ENCODE measurements around the gene C14orf180. TPM values are rescaled to one million over a fixed set of nuclear protein-coding genes. Genes with fewer than 3 reads are reported as not detected.

The C14orf180 gene
- total RNA-seq, 5 donors from 2014 or later (not counting 1 experiment from before 2014, with no cell fraction given) = not detected

GRCh38 chr14:104582662-104583061, 3.1 kb downstream of the C14orf180 start:
- Histone ChIP-seq H3K36me3 (ENCODE audit: control insufficient read depth in 2 of 2, extremely low read depth in 1 of 2, insufficient read depth in 1 of 2, low read length in 1 of 2) (no peaks in the 10 kb centered on the region), H3K9me3 (no peaks in the 10 kb centered on the region), H3K27ac (ENCODE audit: low read length) (no peak overlapping the region), H3K27me3 (replicated peaks in 1 of 2; ENCODE audit: control insufficient read depth in 2 of 2, extremely low read depth in 1 of 2, insufficient read depth in 2 of 2, low read length in 1 of 2) (peaks cover 0 to 54% of the 10 kb centered on the region in 2 experiments), H3K4me1 (ENCODE audit: control insufficient read depth in 1 of 2, extremely low read depth in 1 of 2, insufficient read depth in 2 of 2, low read length in 2 of 2) (no peaks in the 10 kb centered on the region), H3K4me3 (ENCODE audit: control insufficient read depth in 1 of 2, extremely low read depth in 1 of 2, low read length in 1 of 2) (no peak overlapping the region)
- no peaks in the 10 kb centered on the region for H3K36me3 Mint-ChIP-seq
- no peak for ATAC-seq (replicated peaks in 1 of 4)
- H3K4me1 Mint-ChIP-seq = peaks cover 0 to 6% (median 0%) of the 10 kb centered on the region in 3 donors
- H3K9me3 Mint-ChIP-seq = no peaks in the 10 kb centered on the region
- H3K27me3 Mint-ChIP-seq = peaks cover 4 to 13% of the 10 kb centered on the region in 2 donors
- no peak overlapping the region for H3K4me3 Mint-ChIP-seq
- WGBS (ENCODE audit: insufficient coverage) = 70% methylated on average over 9 of the region's 12 CpGs
- POLR2A ChIA-PET = no interaction called here
- CTCF ChIA-PET = no interaction called here
- no peak overlapping the region for H3K27ac Mint-ChIP-seq
- DNase-seq = no peak

GRCh38 chr14:104583424-104584306, 4.1 kb downstream of the C14orf180 start:
- H3K4me3 ChIP-seq (ENCODE audit: control insufficient read depth in 1 of 2, extremely low read depth in 1 of 2, low read length in 1 of 2) = no peak overlapping the region
- H3K9me3 Mint-ChIP-seq = no peaks in the 10 kb centered on the region
- no peak for DNase-seq
- 71% methylated on average over 23 of the region's 27 CpGs for WGBS (ENCODE audit: insufficient coverage)
- no peak for ATAC-seq (replicated peaks in 1 of 4)
- no peak overlapping the region for H3K27ac Mint-ChIP-seq
- H3K27me3 ChIP-seq (replicated peaks in 1 of 2; ENCODE audit: control insufficient read depth in 2 of 2, extremely low read depth in 1 of 2, insufficient read depth in 2 of 2, low read length in 1 of 2) = peaks cover 0 to 51% of the 10 kb centered on the region in 2 experiments
- H3K4me1 ChIP-seq (ENCODE audit: control insufficient read depth in 1 of 2, extremely low read depth in 1 of 2, insufficient read depth in 2 of 2, low read length in 2 of 2) = no peaks in the 10 kb centered on the region
- peaks cover 0 to 6% (median 0%) of the 10 kb centered on the region in 3 donors for H3K4me1 Mint-ChIP-seq
- H3K27me3 Mint-ChIP-seq = peaks cover 4 to 13% of the 10 kb centered on the region in 2 donors
- H3K4me3 Mint-ChIP-seq = no peak overlapping the region
- H3K36me3 Mint-ChIP-seq = no peaks in the 10 kb centered on the region
- ChIA-PET POLR2A (no interaction called here), CTCF (no interaction called here)
- H3K27ac ChIP-seq (ENCODE audit: low read length) = no peak overlapping the region
- H3K36me3 ChIP-seq (ENCODE audit: control insufficient read depth in 2 of 2, extremely low read depth in 1 of 2, insufficient read depth in 1 of 2, low read length in 1 of 2) = no peaks in the 10 kb centered on the region
- no peaks in the 10 kb centered on the region for H3K9me3 ChIP-seq

GRCh38 chr14:104584557-104584956, 5.0 kb downstream of the C14orf180 start:
- Histone ChIP-seq H3K27ac (ENCODE audit: low read length) (no peak overlapping the region), H3K4me3 (ENCODE audit: control insufficient read depth in 1 of 2, extremely low read depth in 1 of 2, low read length in 1 of 2) (no peak overlapping the region), H3K36me3 (ENCODE audit: control insufficient read depth in 2 of 2, extremely low read depth in 1 of 2, insufficient read depth in 1 of 2, low read length in 1 of 2) (no peaks in the 10 kb centered on the region), H3K4me1 (ENCODE audit: control insufficient read depth in 1 of 2, extremely low read depth in 1 of 2, insufficient read depth in 2 of 2, low read length in 2 of 2) (no peaks in the 10 kb centered on the region), H3K9me3 (no peaks in the 10 kb centered on the region), H3K27me3 (replicated peaks in 1 of 2; ENCODE audit: control insufficient read depth in 2 of 2, extremely low read depth in 1 of 2, insufficient read depth in 2 of 2, low read length in 1 of 2) (peaks cover 0 to 50% of the 10 kb centered on the region in 2 experiments)
- ChIA-PET CTCF (no interaction called here), POLR2A (no interaction called here)
- Mint-ChIP-seq H3K27ac (no peak overlapping the region), H3K4me3 (no peak overlapping the region), H3K36me3 (no peaks in the 10 kb centered on the region), H3K4me1 (peaks cover 0 to 6% (median 0%) of the 10 kb centered on the region in 3 donors), H3K27me3 (peaks cover 4 to 13% of the 10 kb centered on the region in 2 donors), H3K9me3 (no peaks in the 10 kb centered on the region)
- WGBS (ENCODE audit: insufficient coverage) = 71% methylated on average over 5 of the region's 10 CpGs
- no peak for ATAC-seq (replicated peaks in 1 of 4)
- DNase-seq = no peak

- Mint-ChIP-seq H3K36me3 (no peaks in the 10 kb centered on the region), H3K27ac (no peak overlapping the region), H3K9me3 (no peaks in the 10 kb centered on the region), H3K4me3 (no peak overlapping the region), H3K27me3 (peaks cover 4 to 13% of the 10 kb centered on the region in 2 donors), H3K4me1 (peaks cover 0 to 5% (median 0%) of the 10 kb centered on the region in 3 donors)
- Histone ChIP-seq H3K27me3 (replicated peaks in 1 of 2; ENCODE audit: control insufficient read depth in 2 of 2, extremely low read depth in 1 of 2, insufficient read depth in 2 of 2, low read length in 1 of 2) (peaks cover 0 to 55% of the 10 kb centered on the region in 2 experiments), H3K4me1 (ENCODE audit: control insufficient read depth in 1 of 2, extremely low read depth in 1 of 2, insufficient read depth in 2 of 2, low read length in 2 of 2) (no peaks in the 10 kb centered on the region), H3K4me3 (ENCODE audit: control insufficient read depth in 1 of 2, extremely low read depth in 1 of 2, low read length in 1 of 2) (no peak overlapping the region), H3K9me3 (no peaks in the 10 kb centered on the region), H3K27ac (ENCODE audit: low read length) (no peak overlapping the region), H3K36me3 (ENCODE audit: control insufficient read depth in 2 of 2, extremely low read depth in 1 of 2, insufficient read depth in 1 of 2, low read length in 1 of 2) (no peaks in the 10 kb centered on the region)
- ChIA-PET POLR2A (no interaction called here), CTCF (no interaction called here)
- 83% methylated on average over 14 of the region's 24 CpGs for WGBS (ENCODE audit: insufficient coverage)
- ATAC-seq (replicated peaks in 1 of 4) (no peak), DNase-seq (no peak)
Measured at GRCh38 chr14:104585966-104586697, 6.6 kb downstream of the C14orf180 start.

- CTCF ChIA-PET = no interaction called here
- Histone ChIP-seq H3K9me3 (no peaks in the 10 kb centered on the region), H3K27ac (ENCODE audit: low read length) (no peak overlapping the region), H3K36me3 (ENCODE audit: control insufficient read depth in 2 of 2, extremely low read depth in 1 of 2, insufficient read depth in 1 of 2, low read length in 1 of 2) (no peaks in the 10 kb centered on the region), H3K4me1 (ENCODE audit: control insufficient read depth in 1 of 2, extremely low read depth in 1 of 2, insufficient read depth in 2 of 2, low read length in 2 of 2) (no peaks in the 10 kb centered on the region), H3K4me3 (ENCODE audit: control insufficient read depth in 1 of 2, extremely low read depth in 1 of 2, low read length in 1 of 2) (no peak overlapping the region), H3K27me3 (replicated peaks in 1 of 2; ENCODE audit: control insufficient read depth in 2 of 2, extremely low read depth in 1 of 2, insufficient read depth in 2 of 2, low read length in 1 of 2) (peaks cover 0 to 51% of the 10 kb centered on the region in 2 experiments)
- H3K4me1 Mint-ChIP-seq = no peaks in the 10 kb centered on the region
- H3K36me3 Mint-ChIP-seq = no peaks in the 10 kb centered on the region
- no peak for ATAC-seq (replicated peaks in 1 of 4)
- DNase-seq = no peak
- no peak overlapping the region for H3K27ac Mint-ChIP-seq
- H3K27me3 Mint-ChIP-seq = peaks cover 0 to 10% of the 10 kb centered on the region in 2 donors
- 75% methylated on average over 17 of the region's 19 CpGs for WGBS (ENCODE audit: insufficient coverage)
- POLR2A ChIA-PET = no interaction called here
- no peak overlapping the region for H3K4me3 Mint-ChIP-seq
- no peaks in the 10 kb centered on the region for H3K9me3 Mint-ChIP-seq
Measured at GRCh38 chr14:104586832-104587620, 7.5 kb downstream of the C14orf180 start.

- CTCF ChIA-PET = no interaction called here
- no peak overlapping the region for H3K4me3 Mint-ChIP-seq
- no peak overlapping the region for H3K27ac Mint-ChIP-seq
- H3K9me3 Mint-ChIP-seq = no peaks in the 10 kb centered on the region
- H3K27me3 ChIP-seq (replicated peaks in 1 of 2; ENCODE audit: control insufficient read depth in 2 of 2, extremely low read depth in 1 of 2, insufficient read depth in 2 of 2, low read length in 1 of 2) = peaks cover 2 to 52% of the 10 kb centered on the region in 2 experiments
- DNase-seq (no peak), ATAC-seq (replicated peaks in 1 of 4) (no peak)
- no peaks in the 10 kb centered on the region for H3K9me3 ChIP-seq
- no peaks in the 10 kb centered on the region for H3K4me1 Mint-ChIP-seq
- no peaks in the 10 kb centered on the region for H3K4me1 ChIP-seq (ENCODE audit: control insufficient read depth in 1 of 2, extremely low read depth in 1 of 2, insufficient read depth in 2 of 2, low read length in 2 of 2)
- POLR2A ChIA-PET = no interaction called here
- H3K27ac ChIP-seq (ENCODE audit: low read length) = no peak overlapping the region
- no peak overlapping the region for H3K4me3 ChIP-seq (ENCODE audit: control insufficient read depth in 1 of 2, extremely low read depth in 1 of 2, low read length in 1 of 2)
- 62% methylated on average over 7 of the region's 19 CpGs for WGBS (ENCODE audit: insufficient coverage)
- no peaks in the 10 kb centered on the region for H3K36me3 Mint-ChIP-seq
- H3K27me3 Mint-ChIP-seq = peaks cover 4 to 15% of the 10 kb centered on the region in 2 donors
- H3K36me3 ChIP-seq (ENCODE audit: control insufficient read depth in 2 of 2, extremely low read depth in 1 of 2, insufficient read depth in 1 of 2, low read length in 1 of 2) = no peaks in the 10 kb centered on the region
Measured at GRCh38 chr14:104587641-104588040, 8.1 kb downstream of the C14orf180 start.
